GM18867 (cell line): Measurements from ENCODE around the gene SUMO4.

Source experiments
- ATAC-seq: cut with Tn5 transposase; IDR thresholded peaks from one replicate; pipeline ENCODE4 v1.9.1; 2021; ENCODE audit warnings: mild to moderate bottlenecking, moderate library complexity; ENCODE audit not compliant: unreplicated experiment

The SUMO4 gene

GRCh38 chr6:149400050-149400449 is at the start of gene SUMO4:
Gene SUMO4, plus strand, starts transcription at chr6:149400262. Its CDS starts 130 bp downstream, at chr6:149400392.
- ATAC-seq = no peak

- ATAC-seq = no peak
Observed at GRCh38 chr6:149354009-149354408, 46.1 kb upstream of the SUMO4 start.

- no peak for ATAC-seq
Observed at GRCh38 chr6:149356081-149356750, 43.8 kb upstream of the SUMO4 start.

GRCh38 chr6:149357726-149358538 is 42.1 kb upstream of the SUMO4 start:
- ATAC-seq = no peak

DNA sequence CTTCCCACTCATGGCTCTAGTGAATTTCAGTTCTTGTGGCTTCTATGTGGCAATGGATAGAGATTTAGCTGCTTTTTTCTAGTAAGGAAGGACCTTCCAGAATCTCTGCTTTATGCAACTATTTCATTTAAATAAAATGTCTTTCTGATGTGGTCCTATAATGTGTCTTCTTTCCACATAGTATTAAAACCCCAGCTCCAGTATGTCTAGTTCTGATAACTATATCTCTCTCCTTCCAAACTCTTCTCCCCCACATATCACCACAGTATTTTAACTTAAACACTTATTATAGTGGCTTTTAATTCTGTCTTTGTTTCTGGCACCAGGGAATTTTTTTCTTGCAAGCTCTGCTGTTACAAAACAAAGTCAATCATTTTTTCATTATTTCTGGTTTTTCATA is 40.6 kb upstream of the SUMO4 start:
- ATAC-seq = no peak

GRCh38 chr6:149360536-149360935 is 39.5 kb upstream of the SUMO4 start:
- ATAC-seq = no peak

GRCh38 chr6:149362289-149362688 is 37.8 kb upstream of the SUMO4 start:
- no peak for ATAC-seq

DNA sequence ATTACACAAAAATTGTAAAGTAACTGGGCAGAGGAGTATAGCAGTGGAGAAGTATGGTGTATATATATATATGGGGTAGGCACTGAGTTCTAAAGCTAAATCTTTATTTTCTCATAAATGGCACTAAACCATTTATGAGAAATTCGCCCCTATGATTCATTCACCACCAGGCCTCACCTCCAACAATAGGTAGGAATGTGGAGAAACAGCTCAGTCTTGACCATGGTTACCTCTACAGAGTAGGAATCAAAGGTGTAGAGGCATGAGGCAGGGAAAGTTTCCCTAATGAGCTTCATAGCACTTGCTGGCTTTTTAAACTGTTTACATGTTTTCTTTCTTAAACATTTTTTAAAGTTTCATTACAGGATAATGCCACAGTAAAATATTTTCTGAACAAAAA is 36.9 kb upstream of the SUMO4 start:
- no peak for ATAC-seq

- ATAC-seq = no peak
Observed at GRCh38 chr6:149364557-149364956, 35.5 kb upstream of the SUMO4 start.

DNA sequence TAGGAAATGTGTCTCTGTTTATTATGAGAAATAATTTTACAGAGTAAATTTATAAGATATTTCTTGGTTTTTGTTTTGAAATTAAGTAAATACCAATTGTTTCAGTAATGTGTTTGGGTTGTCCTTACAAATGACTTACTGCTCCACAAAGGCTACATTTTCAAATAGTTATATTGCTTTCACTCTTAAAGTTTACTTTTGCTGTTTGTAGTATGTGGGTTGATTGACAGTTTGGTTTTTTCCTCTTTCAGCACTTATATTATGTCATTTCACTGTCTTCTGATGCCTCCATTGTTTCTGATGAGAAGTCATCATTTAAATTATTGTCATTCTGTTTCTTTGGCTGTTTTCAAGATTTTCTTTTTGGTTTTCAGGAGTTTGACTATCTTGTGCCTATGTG is 34.9 kb upstream of the SUMO4 start:
- no peak for ATAC-seq

DNA sequence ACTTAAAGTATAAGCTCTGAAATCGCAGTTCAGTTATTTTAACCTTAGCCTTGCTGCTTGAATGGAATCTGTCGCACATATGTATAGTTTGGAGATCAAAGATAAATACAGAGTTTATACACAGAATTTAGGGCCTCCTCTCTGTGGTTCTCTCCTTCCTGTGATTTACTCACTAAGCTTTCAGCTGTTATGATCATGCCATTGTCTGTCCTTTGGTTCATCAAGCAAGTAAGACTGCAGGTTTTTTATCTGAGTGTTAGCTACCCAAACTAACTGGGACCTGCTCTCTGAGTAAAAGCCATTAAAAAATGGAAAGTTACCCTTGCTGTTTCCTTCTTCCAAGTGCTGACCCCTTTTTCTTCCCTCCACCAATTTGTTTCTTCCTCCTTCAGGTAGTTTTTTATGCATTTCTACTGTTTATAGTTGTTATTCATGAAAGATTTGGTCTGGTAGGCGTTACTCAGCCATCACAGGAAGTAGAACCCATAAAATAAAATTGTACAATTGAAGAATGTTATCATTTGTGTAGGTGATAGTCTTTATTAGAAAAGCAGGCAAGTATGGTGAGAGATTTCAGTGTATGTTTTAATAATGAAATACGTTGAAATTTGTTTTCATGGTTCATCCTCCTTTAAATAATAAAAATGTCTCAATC is 33.7 kb upstream of the SUMO4 start:
- no peak for ATAC-seq

- peak; percentile 84 for ATAC-seq
Observed at GRCh38 chr6:149368065-149368464, 32.0 kb upstream of the SUMO4 start.

DNA sequence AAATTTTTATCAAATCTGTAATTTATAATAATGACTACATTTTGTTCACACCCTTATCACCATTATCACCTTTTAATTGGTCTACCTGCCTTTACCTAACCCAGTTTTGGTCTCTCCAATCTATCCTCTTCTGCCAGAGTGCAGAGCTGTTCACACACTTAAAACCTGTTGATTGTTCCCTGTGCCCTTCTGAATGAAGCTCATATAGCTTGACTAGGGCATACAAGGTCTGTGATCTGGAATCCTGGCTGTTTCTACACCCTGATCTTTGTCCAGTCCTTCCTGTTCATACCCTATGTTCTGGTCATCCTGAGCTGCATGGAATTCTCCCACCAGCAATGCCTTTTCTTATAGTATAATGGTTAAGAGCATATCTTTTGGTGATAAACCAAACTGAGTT is 28.9 kb upstream of the SUMO4 start:
- no peak for ATAC-seq

DNA sequence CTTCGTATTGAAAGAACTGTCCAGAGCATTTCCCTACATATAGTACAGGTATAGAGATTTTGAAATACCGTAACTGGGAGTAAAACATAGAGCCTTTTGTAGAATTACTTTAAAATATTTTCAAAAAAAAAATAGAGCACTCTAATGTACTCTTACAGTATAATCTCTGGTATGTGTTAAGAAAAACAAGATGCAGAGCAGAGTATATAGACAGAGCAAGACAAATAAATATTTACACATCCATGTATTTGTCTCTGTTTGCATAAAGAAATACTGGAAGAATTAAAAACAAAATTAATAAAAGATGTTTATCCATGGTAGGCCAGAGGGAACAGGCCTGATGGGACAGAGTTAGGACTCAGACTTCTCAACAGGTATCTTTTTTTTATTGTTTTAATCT is 28.0 kb upstream of the SUMO4 start:
- no peak for ATAC-seq

GRCh38 chr6:149373511-149373910 is 26.6 kb upstream of the SUMO4 start:
- ATAC-seq = no peak

GRCh38 chr6:149379977-149380376 is 20.1 kb upstream of the SUMO4 start:
- no peak for ATAC-seq

DNA sequence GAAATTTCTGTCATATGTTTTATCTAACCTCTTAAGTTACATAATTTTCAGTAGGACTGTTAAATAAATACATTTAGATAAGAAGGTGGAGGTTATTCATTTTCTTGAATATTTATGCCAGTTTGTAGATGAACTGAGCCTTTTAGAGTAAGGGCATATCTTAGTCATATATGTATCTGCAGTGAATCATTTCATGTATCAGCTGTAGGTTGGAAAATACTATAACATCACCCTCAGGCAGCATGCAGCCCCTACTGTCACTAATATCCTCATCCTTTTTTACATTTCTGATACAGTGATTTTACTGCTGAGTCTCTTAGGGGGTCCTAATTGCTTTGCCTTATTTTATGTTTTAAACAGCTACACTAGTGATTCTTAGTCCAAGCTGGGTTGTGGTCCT is 19.5 kb upstream of the SUMO4 start:
- ATAC-seq = no peak

- ATAC-seq = no peak
Observed at GRCh38 chr6:149383371-149383770, 16.7 kb upstream of the SUMO4 start.

DNA sequence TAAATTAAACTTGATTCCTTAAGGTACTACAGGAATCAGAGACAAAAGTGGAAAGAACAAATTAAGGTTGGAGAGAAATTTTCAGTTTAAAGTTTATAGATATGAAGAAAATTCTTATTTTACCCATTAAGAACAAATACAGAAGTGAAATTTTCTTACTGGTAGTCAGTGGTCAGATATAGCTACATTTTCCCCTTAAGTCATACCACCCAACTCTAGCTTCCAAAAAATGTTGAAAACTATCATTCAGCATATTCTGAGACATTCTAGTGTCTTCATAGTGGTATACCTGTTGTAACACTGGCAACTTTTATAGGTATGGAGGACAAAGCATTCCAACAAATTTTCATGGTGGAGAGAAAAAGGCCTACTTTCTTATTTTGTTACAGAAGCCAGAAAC is 15.6 kb upstream of the SUMO4 start:
- no peak for ATAC-seq

GRCh38 chr6:149385998-149386646 is 13.9 kb upstream of the SUMO4 start:
- no peak for ATAC-seq

DNA sequence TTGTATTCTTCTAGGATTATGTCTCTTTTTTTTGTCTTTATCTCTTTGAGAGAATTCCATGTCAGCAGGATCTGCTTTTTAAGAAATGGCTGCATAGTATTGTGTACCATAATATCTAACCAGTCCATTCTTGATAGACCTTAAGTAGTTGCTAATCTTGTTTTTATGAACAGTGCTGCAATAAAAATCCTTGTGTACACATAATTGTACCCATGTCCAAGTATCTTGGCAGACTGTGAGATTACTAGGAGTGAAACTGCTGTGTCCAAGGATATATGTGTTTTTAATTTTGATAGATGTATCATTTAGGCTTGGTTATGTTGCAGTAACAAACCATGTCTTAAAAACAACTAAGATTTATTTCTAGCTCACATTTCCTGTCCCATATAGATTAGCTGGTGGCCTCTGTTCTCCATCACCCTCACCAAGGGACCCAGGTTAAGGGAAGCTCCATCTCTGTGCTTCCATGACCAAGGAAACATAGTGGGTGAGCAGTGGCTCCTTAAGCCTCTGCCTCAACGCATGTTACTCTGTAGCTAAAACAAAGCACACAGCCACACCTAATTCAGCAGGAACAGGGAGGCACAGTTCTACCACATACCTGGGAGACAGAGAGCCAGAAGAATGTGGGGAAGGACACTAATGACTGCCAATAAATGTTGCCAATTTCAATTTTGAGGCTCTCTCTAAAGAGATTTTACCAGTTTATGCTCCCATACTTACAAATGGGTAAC is 12.1 kb upstream of the SUMO4 start:
- no peak for ATAC-seq
